DMS79 (cell line): Measurements from ENCODE around the gene MTFR2.

ENCODE experiments used
- DNase-seq: peaks from one replicate; lab custom pipeline; 2025; lab: John Stamatoyannopoulos, UW

Gene MTFR2

DNA sequence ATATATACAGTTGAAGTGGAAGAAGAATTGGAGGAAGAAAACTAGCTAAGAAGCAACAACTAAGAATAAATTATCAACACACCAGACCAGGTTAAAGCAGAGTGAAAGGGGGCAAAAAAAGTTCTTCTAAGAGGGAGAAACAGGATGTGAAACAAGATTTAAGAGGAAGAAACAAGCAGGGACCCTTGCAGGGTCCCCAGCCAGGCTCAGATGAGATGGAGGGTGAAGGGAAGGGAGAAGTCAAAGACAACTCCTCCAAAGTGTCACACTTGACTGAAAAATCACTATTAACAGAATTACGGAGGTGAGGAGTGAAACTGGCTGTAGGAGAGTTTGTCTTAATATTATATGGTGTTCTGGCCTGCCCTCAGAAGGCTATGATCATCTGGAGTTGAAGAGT is 65.4 kb downstream of the MTFR2 start:
- DNase-seq, result no peak

DNA sequence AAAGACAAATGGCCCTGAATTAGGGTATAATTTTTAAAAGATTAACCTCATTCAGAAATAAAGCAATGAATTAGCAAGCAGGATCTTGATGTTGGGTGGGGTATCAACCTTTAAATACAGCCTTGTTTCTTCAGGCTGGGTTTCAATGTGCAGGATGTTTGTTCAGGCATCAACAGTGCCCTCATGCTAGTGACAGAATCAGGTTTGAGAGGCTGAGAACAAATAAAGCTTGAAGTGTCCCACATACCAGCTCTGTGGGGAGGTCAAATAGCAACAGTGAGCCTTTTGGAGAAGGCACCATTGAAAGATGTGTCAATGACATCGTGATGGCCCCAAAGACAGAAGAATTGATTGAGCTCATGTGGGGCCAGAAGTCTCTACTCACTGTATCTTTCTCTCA is 68.2 kb downstream of the MTFR2 start:
- no peak for DNase-seq

DNA sequence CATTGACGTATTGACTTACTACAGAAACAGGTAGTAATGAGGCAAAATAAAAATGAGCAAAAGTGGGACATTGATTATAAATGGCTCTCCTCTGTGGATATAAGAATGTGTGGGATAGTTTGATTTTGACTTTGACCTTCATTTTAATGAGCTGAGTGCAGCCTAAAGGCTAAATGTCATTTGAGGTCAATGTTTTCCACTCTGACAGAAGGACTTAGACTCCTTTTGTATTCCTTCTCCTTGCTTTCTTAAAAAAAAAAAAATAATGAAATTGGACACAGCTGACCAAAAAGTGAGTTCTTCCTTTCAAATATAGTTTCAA is 68.6 kb downstream of the MTFR2 start:
- no peak for DNase-seq
